Omental fat pad (tissue), 4 donors: ENCODE measurements around the gene SEMA4C. TPM values are rescaled to one million over a fixed set of nuclear protein-coding genes. Genes with fewer than 3 reads are reported as not detected.

ENCODE experiments used
- ATAC-seq: fragments of 150-250 bp; one replicate; pipeline ENCODE4 v1.9.1; 2016; ENCODE audit warnings: mild to moderate bottlenecking, moderate library complexity; ENCODE audit not compliant: low FRiP score
- DNase-seq: peaks from one replicate; pipeline ENCODE4 v3.0.0-alpha.2; 2019; ENCODE audit warnings: low spot score
- total RNA-seq, 4 donors: library from RNA; depleted of rRNA; stranded (reverse); fragments of >200 nt; gene quantifications; one replicate each; pipeline ENCODE4 v1.1.0, GENCODE V29; 2016
- TF ChIP-seq, protein P1 (sequence below), 3 donors: fragments of 450-650 bp; IDR thresholded peaks; one replicate each; pipeline ENCODE4 v1.5.1; 2016 to 2017; ENCODE audit warnings: antibody characterized with exemption in 3 of 3, mild to moderate bottlenecking in 3 of 3, moderate library complexity in 2 of 3

The SEMA4C gene
- total RNA-seq, 4 donors from 2014 or later = 19.7 to 40.4 (median 26.9) TPM

DNA sequence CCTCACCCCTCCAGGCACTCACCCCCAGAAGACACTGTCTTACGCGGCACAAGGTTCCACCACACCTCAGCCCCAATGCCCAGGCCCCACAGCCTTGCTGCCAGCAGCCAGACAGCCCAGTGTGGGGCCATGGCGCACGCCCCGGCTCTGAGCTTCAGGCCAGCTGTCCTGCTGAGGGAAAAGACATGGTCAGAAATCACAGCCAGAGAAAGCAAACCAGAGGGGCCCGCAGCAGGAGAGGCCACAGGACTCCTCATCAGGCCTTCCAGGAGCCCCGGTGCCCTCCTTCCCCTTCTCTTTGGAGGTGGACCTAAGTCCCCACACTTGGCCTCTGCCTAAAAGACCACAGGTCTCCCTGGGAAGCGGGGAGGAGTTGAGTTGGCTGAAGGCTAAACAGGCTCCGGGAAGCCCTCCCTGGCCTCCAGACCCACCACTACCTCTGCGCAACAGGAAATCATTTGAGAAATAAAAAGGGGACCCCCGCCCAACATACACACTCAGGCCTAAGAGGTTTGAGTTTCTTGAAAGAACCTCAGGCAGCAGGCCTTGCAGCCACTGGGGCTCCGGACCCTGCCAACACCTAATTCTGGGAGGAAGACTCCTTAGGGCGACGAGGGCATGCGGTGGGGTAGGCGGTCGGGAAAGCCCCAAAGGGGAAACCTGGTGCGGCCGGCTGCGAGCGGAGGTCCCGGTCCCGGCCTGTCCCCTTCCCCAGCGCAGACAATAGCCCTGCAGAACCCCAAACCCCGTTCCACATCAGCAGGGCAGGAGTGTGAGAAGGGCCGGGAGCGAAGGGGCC is 1.9 kb downstream of the SEMA4C start:
- no peak for DNase-seq
- no peak for ATAC-seq
- TF ChIP-seq, protein P1, sequence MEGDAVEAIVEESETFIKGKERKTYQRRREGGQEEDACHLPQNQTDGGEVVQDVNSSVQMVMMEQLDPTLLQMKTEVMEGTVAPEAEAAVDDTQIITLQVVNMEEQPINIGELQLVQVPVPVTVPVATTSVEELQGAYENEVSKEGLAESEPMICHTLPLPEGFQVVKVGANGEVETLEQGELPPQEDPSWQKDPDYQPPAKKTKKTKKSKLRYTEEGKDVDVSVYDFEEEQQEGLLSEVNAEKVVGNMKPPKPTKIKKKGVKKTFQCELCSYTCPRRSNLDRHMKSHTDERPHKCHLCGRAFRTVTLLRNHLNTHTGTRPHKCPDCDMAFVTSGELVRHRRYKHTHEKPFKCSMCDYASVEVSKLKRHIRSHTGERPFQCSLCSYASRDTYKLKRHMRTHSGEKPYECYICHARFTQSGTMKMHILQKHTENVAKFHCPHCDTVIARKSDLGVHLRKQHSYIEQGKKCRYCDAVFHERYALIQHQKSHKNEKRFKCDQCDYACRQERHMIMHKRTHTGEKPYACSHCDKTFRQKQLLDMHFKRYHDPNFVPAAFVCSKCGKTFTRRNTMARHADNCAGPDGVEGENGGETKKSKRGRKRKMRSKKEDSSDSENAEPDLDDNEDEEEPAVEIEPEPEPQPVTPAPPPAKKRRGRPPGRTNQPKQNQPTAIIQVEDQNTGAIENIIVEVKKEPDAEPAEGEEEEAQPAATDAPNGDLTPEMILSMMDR (IDR thresholded peaks at IDR 0.05) = no peak

DNA sequence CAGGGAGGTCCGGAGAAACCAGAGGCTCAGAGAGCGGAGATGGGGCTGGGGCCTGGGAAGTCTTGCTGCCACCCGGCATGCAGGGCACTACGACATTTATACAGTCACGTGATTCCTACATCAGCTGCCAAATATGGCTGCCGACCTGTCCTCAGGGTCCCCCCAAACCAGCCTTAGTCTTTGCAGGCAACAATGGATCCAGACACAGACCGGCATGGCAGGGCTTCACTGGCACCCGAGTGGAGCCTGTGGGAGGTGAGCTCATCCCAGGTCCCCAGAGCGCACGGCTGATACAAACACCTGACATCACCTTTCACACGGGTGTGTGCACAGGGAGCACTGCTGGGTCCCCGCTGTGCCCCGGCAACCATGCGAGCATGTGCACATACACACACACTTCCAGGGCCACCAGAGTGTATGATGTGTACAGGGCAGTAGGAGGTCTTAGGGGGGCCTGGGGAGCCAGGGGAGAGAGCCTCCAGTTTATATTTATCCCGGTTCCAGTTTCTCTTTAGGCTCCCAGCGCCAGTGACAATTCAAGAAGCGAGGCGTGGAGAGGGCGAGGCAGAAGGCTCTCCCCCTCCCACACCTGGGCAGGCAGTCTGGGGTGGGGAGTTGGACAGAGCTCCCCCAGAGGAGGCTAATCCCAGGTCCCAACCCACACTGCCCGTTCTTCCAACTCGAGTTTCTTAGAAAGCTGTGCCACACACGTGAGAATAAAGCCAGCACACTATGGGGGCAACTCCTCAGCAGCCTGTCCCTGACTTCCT is 2.7 kb downstream of the SEMA4C start:
- ATAC-seq (no peak), DNase-seq (no peak)
- TF ChIP-seq, protein P1 (IDR thresholded peaks at IDR 0.05) = no peak

DNA sequence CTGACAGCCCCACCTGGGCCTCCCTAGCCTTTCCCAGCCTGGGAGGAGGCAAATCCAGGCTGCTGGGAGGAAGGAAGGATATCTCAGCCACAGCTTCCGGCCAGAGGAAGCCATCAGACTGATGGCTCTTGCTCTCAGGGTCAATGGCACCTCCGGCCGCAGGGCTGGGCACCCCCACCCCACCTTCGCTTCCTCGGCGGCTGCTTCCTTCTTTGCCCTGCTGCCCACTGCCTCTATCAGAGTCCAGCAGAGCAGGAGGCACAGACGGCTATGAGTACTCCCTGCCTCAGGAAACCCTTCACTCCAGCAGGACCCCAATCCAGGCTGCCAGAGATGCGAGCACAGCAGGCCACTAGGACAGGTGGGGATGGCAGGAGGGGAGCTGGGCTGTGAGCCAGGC is 3.3 kb downstream of the SEMA4C start:
- DNase-seq = no peak
- TF ChIP-seq, protein P1 (IDR thresholded peaks at IDR 0.05) = no peak
- no peak for ATAC-seq

DNA sequence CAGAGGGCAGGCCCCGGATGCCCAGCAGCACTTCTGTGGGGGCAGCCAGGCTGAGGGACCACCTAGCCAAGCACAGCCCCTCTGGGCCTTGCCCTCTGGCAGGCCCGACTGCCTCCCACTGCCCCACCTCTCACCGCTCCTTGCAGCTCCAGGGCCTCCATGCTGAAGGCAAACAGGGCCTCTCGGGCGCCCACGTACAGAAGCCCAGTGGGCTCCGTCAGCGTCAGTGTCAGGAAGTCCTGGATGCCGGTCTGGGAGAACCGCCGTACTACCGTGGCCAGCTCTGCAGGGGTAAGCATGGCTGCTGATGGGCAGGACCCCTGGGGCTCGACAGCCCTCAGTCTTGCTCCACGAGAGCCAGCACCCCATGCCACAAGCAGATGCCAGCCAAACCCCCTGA is 3.7 kb downstream of the SEMA4C start:
- no peak for ATAC-seq
- TF ChIP-seq, protein P1 (IDR thresholded peaks at IDR 0.05) = no peak
- DNase-seq = no peak

DNA sequence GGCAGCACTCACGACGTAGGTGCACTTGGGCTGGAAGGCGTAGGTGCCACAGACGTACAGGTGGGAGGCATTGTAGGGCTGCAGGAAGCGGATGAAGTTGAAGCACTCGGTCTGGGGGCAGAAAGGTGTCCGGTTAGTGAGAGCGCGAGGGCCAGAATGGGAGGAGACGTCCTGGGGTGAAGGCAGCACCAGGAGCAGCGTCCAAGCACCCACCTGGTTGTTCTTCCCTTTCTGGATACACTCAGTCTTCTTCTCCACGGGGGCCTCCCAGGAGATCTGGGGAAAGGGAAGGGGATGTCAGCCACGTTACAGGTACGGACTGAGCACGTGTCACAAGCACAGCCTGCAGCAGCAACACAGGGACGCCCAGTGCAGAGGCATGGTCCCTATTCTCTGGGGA is 4.2 kb downstream of the SEMA4C start:
- DNase-seq = no peak
- TF ChIP-seq, protein P1 (IDR thresholded peaks at IDR 0.05) = no peak
- ATAC-seq = no peak

DNA sequence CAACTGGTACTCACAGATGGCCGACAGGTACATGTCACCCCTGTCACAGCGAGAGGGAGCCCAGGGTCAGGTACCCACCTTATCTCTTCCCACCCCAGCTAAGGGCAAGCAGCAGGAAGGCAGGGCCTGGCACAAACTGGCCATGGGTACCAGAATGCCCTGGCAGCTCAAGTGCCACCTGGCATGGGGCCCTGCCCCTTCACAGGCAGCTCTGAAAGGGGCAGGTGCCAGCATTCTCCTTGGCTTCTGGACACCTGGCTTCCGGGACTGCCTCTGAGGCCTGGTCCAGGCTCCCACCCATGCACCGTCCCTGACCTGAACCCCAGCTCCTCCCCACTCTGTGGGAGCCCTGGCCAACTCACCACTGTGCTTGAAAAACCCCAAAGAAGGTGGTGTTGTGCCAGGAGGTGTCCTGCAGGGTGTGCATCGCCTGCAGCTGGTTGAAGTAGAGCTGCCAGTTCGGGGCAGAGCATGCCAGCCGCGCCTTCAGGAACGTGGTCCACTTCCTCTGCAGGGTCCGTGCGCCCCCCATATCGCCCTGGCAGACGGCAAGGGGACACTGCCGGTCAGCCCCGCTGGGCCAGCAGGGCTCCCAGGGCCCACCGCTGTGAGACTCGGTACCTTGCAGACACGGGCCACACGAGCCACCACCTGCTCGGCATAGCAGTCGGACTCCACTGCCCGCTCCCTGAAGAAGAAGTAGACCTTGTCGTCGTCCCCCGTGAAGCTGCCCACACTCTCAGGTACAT is 5.4 kb downstream of the SEMA4C start:
- no peak for DNase-seq
- TF ChIP-seq, protein P1 (IDR thresholded peaks at IDR 0.05) = no peak
- no peak for ATAC-seq
